ENCODE data around the gene LHX4.
A peak's percentile ranks its signal among the peaks of the same experiment; 100 is the strongest.

LHX4 gene

DNA sequence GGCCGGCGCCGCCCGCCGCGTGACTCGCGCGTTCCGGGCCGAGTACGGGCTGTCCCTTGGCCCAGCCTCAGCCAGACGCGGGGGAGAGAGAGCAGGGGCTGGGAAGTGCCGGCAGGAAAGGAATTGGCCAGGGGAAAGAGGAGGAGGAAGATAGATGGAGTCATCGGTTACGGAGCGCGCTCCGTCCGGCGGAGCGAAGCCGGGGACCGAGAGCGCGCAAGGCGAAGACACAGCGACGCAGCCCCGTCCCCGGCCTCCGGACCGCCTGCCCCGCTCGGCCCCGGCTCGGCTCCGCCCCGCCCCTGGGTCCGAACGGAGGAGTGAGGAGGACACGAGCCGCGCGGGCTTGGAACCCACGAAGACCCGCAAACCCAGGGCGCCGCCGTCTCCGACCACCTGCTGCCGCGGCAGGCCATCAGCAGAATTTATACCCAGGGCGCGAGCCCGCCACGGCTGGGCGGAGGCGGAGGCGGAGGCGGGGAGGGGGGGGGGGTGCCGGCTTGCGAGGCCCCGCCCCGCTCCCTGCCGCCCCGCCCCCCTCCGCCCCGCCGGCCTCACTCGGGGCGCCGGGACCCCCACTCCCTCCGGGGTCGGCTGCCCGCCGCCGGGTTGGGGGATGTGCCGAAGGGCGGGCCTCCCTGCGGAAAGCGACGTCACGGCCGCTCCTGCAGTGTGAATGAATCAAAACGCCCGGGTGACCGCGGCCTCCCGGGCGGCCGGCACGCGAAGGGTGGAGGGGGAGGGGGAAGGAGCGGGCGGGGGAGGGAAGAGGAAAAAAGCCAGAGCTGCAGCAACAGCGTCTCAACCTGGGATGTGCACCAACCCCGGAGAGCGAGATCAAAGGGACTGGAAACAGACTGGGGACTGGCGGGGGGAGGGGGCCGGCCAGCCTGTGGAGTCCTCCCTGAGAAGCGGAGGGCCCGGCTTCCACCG is at the start of gene LHX4:
Gene LHX4, plus strand, starts transcription at position 782 of the 933 bp plus-strand sequence. CDS start 266 bp downstream, outside the sequence.
- peak within 1 kb of the TSS; percentile 68 for H3K9ac ChIP-seq (ENCODE audit: insufficient read length, low read depth)
- H3K27me3 ChIP-seq (ENCODE audit: insufficient read depth, insufficient read length), result peaks cover 94% of the 10 kb centered on the region
- DNase-seq (ENCODE audit: low read depth, low spot score), result no peak

DNA sequence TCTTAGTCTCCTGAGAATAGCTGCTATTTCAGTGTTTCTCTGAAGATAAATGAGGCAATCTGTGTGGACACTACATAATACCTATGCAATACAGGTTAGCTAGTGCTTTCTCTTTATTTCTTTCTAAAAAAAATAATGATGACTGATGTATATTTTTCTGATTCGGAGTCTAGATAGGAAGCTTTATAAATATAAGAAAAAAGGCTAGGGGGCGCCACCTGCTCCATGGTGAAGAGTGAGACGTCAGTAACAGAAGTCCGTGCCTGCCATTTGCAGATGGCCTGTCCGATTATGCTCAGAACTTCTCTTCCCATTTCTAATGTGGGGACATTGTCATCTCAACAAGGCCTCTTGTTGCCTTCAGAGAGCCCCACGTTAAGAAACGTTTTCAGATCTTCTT is 49.0 kb upstream of the LHX4 start:
- Histone ChIP-seq H3K9ac (ENCODE audit: insufficient read length, low read depth) (no peak overlapping the region), H3K27me3 (ENCODE audit: insufficient read depth, insufficient read length) (no peaks in the 10 kb centered on the region), H3K9me3 (ENCODE audit: insufficient read depth, low read length) (no peaks in the 10 kb centered on the region), H3K4me3 (ENCODE audit: insufficient read length, low read depth) (no peak overlapping the region), H3K36me3 (ENCODE audit: insufficient read depth, insufficient read length, low read length) (peaks cover 26% of the 10 kb centered on the region), H3K4me1 (ENCODE audit: insufficient read depth, insufficient read length) (peaks cover 5% of the 10 kb centered on the region)
- peak; percentile 43 for DNase-seq (ENCODE audit: low read depth, low spot score)
- TF ChIP-seq ZNF274 (IDR thresholded peaks at IDR 0.05; ENCODE audit: low read depth, low read length), result no peak
- TF ChIP-seq SUZ12 (IDR thresholded peaks at IDR 0.05; ENCODE audit: extremely low read depth, insufficient read depth, insufficient read length), result no peak

More for the DNA sequence above, at the start of gene LHX4:
- no peaks in the 10 kb centered on the region for H3K36me3 ChIP-seq (ENCODE audit: insufficient read depth, insufficient read length, low read length)
- TF ChIP-seq SUZ12 (IDR thresholded peaks at IDR 0.05; ENCODE audit: extremely low read depth, insufficient read depth, insufficient read length) (no peak), ZNF274 (IDR thresholded peaks at IDR 0.05; ENCODE audit: low read depth, low read length) (no peak), YY1 (IDR thresholded peaks at IDR 0.05; ENCODE audit: insufficient read depth, insufficient read length) (no peak)
- H3K4me1 ChIP-seq (ENCODE audit: insufficient read depth, insufficient read length), result peaks cover 29% of the 10 kb centered on the region
- H3K9me3 ChIP-seq (ENCODE audit: insufficient read depth, low read length), result no peaks in the 10 kb centered on the region
- H3K4me3 ChIP-seq (ENCODE audit: insufficient read length, low read depth), result peak within 1 kb of the TSS; percentile 58

DNA sequence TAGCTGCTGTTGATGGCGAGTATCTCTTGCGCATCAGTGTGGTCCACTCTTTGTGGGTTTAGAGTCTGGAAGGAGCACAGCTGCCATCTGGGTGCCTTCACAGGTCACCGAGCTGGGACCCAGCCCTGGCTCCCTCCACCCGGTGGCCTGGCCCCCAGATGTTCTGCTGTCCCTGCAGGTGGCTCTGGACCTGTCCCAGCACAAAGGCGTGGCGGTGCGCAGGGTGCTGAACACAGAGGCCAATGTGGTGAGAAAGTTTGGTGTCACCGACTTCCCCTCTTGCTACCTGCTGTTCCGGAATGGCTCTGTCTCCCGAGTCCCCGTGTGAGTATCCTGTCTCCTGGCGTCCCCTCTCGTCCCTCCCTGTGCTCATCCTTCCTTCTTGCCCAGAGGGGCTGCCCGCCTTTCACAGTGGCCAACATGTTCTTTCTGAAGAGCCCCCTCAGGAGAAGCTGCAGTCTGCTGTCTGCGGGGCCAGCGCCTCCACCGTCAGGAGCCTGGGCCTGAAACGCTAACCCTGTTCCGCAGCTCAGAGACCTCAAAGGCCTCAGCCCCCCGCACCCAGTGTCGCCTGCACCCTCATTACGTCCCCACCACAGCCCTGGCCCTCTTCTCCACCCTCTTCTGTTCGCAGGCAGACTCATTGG is 47.9 kb upstream of the LHX4 start:
- Histone ChIP-seq H3K4me3 (ENCODE audit: insufficient read length, low read depth) (no peak overlapping the region), H3K4me1 (ENCODE audit: insufficient read depth, insufficient read length) (peaks cover 5% of the 10 kb centered on the region), H3K36me3 (ENCODE audit: insufficient read depth, insufficient read length, low read length) (peaks cover 29% of the 10 kb centered on the region), H3K27me3 (ENCODE audit: insufficient read depth, insufficient read length) (no peaks in the 10 kb centered on the region), H3K9ac (ENCODE audit: insufficient read length, low read depth) (no peak overlapping the region), H3K9me3 (ENCODE audit: insufficient read depth, low read length) (no peaks in the 10 kb centered on the region)
- no peak for TF ChIP-seq ZNF274 (IDR thresholded peaks at IDR 0.05; ENCODE audit: low read depth, low read length)
- TF ChIP-seq SUZ12 (IDR thresholded peaks at IDR 0.05; ENCODE audit: extremely low read depth, insufficient read depth, insufficient read length), result no peak
- DNase-seq (ENCODE audit: low read depth, low spot score), result no peak

GRCh38 chr1:180182643-180183311 is 47.3 kb upstream of the LHX4 start:
- no peak overlapping the region for H3K9ac ChIP-seq (ENCODE audit: insufficient read length, low read depth)
- no peak for TF ChIP-seq ZNF274 (IDR thresholded peaks at IDR 0.05; ENCODE audit: low read depth, low read length)
- no peak for TF ChIP-seq SUZ12 (IDR thresholded peaks at IDR 0.05; ENCODE audit: extremely low read depth, insufficient read depth, insufficient read length)
- TF ChIP-seq YY1 (IDR thresholded peaks at IDR 0.05; ENCODE audit: insufficient read depth, insufficient read length), result no peak
- no peaks in the 10 kb centered on the region for H3K27me3 ChIP-seq (ENCODE audit: insufficient read depth, insufficient read length)
- H3K4me1 ChIP-seq (ENCODE audit: insufficient read depth, insufficient read length), result peaks cover 5% of the 10 kb centered on the region
- no peaks in the 10 kb centered on the region for H3K9me3 ChIP-seq (ENCODE audit: insufficient read depth, low read length)
- H3K4me3 ChIP-seq (ENCODE audit: insufficient read length, low read depth), result no peak overlapping the region
- no peak for DNase-seq (ENCODE audit: low read depth, low spot score)
- peaks cover 29% of the 10 kb centered on the region for H3K36me3 ChIP-seq (ENCODE audit: insufficient read depth, insufficient read length, low read length)

GRCh38 chr1:180183426-180183825 is 46.6 kb upstream of the LHX4 start:
- Histone ChIP-seq H3K9me3 (ENCODE audit: insufficient read depth, low read length) (no peaks in the 10 kb centered on the region), H3K4me3 (ENCODE audit: insufficient read length, low read depth) (no peak overlapping the region), H3K27me3 (ENCODE audit: insufficient read depth, insufficient read length) (no peaks in the 10 kb centered on the region), H3K36me3 (ENCODE audit: insufficient read depth, insufficient read length, low read length) (peaks cover 29% of the 10 kb centered on the region), H3K9ac (ENCODE audit: insufficient read length, low read depth) (no peak overlapping the region), H3K4me1 (ENCODE audit: insufficient read depth, insufficient read length) (peaks cover 4% of the 10 kb centered on the region)
- TF ChIP-seq SUZ12 (IDR thresholded peaks at IDR 0.05; ENCODE audit: extremely low read depth, insufficient read depth, insufficient read length), result no peak
- no peak for TF ChIP-seq ZNF274 (IDR thresholded peaks at IDR 0.05; ENCODE audit: low read depth, low read length)
- no peak for TF ChIP-seq YY1 (IDR thresholded peaks at IDR 0.05; ENCODE audit: insufficient read depth, insufficient read length)
- no peak for DNase-seq (ENCODE audit: low read depth, low spot score)

DNA sequence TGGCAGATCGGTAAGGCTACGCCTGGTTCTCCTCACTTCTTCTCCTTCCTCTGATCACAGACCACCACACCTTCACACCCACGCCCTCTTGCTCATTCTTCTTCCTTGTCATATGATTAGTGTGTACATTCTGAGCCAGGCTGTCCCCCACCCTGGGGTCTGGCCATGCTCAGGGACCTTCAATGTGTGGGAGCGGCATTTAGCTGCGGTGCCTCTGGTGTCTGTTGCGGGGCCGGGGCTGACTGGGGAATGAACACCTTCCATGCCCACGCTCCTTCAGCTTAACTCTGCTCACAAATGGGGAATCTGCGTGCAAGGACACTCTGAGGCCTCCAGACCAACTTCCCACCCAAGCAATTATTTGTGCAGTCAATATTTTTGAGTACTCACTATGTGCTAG is 46.0 kb upstream of the LHX4 start:
- DNase-seq (ENCODE audit: low read depth, low spot score), result no peak

GRCh38 chr1:180185281-180185680 is 44.8 kb upstream of the LHX4 start:
- DNase-seq (ENCODE audit: low read depth, low spot score), result no peak
- H3K4me1 ChIP-seq (ENCODE audit: insufficient read depth, insufficient read length), result peaks cover 4% of the 10 kb centered on the region
- no peak overlapping the region for H3K9ac ChIP-seq (ENCODE audit: insufficient read length, low read depth)
- TF ChIP-seq YY1 (IDR thresholded peaks at IDR 0.05; ENCODE audit: insufficient read depth, insufficient read length) (no peak), SUZ12 (IDR thresholded peaks at IDR 0.05; ENCODE audit: extremely low read depth, insufficient read depth, insufficient read length) (no peak), ZNF274 (IDR thresholded peaks at IDR 0.05; ENCODE audit: low read depth, low read length) (no peak)
- H3K27me3 ChIP-seq (ENCODE audit: insufficient read depth, insufficient read length), result no peaks in the 10 kb centered on the region
- H3K36me3 ChIP-seq (ENCODE audit: insufficient read depth, insufficient read length, low read length), result peaks cover 36% of the 10 kb centered on the region
- no peaks in the 10 kb centered on the region for H3K9me3 ChIP-seq (ENCODE audit: insufficient read depth, low read length)
- no peak overlapping the region for H3K4me3 ChIP-seq (ENCODE audit: insufficient read length, low read depth)

More for the DNA sequence above, 46.0 kb upstream of the LHX4 start:
- Histone ChIP-seq H3K9ac (ENCODE audit: insufficient read length, low read depth) (no peak overlapping the region), H3K36me3 (ENCODE audit: insufficient read depth, insufficient read length, low read length) (peaks cover 32% of the 10 kb centered on the region), H3K9me3 (ENCODE audit: insufficient read depth, low read length) (no peaks in the 10 kb centered on the region), H3K27me3 (ENCODE audit: insufficient read depth, insufficient read length) (no peaks in the 10 kb centered on the region), H3K4me3 (ENCODE audit: insufficient read length, low read depth) (no peak overlapping the region), H3K4me1 (ENCODE audit: insufficient read depth, insufficient read length) (peaks cover 4% of the 10 kb centered on the region)
- TF ChIP-seq SUZ12 (IDR thresholded peaks at IDR 0.05; ENCODE audit: extremely low read depth, insufficient read depth, insufficient read length) (no peak), YY1 (IDR thresholded peaks at IDR 0.05; ENCODE audit: insufficient read depth, insufficient read length) (no peak), ZNF274 (IDR thresholded peaks at IDR 0.05; ENCODE audit: low read depth, low read length) (no peak)

Measured in NT2/D1 (cell line).